PFSK-1 (cell line): ENCODE data around the gene AADACL4.

Experiments
- FOXP2 ChIP-seq: optimal IDR thresholded peaks from 2 replicates; pipeline ENCODE3; 2011; ENCODE audit warnings: borderline replicate concordance, control low read depth, inconsistent platforms; ENCODE audit not compliant: insufficient read depth; ENCODE audit errors: extremely low read length, extremely low read depth
- POLR2AphosphoS5 ChIP-seq: IDR thresholded peaks from 2 replicates; pipeline ENCODE4 v1.6.1; 2012; ENCODE audit warnings: low read depth, mild to moderate bottlenecking, control low read depth, low read length, moderate library complexity
- SIN3A ChIP-seq: IDR thresholded peaks from 2 replicates; pipeline ENCODE4 v1.6.1; 2012; ENCODE audit warnings: mild to moderate bottlenecking, low read length, moderate library complexity, borderline replicate concordance; ENCODE audit not compliant: insufficient read depth
- TAF1 ChIP-seq: IDR thresholded peaks from 2 replicates; pipeline ENCODE4 v1.6.1; 2012; ENCODE audit warnings: low read length, control low read depth, borderline replicate concordance; ENCODE audit not compliant: insufficient read depth
- TF ChIP-seq, protein P1 (sequence below), 2 experiments: IDR thresholded peaks; 2 replicates each; pipeline versions ENCODE4 v1.6.1 to v1.8.0; 2011 to 2012; ENCODE audit warnings: low read depth in 2 of 2, low read length in 2 of 2, control low read depth in 1 of 2, inconsistent platforms in 1 of 2, mild to moderate bottlenecking in 1 of 2, moderate library complexity in 1 of 2; ENCODE audit not compliant: insufficient read depth in 1 of 2

The AADACL4 gene

DNA sequence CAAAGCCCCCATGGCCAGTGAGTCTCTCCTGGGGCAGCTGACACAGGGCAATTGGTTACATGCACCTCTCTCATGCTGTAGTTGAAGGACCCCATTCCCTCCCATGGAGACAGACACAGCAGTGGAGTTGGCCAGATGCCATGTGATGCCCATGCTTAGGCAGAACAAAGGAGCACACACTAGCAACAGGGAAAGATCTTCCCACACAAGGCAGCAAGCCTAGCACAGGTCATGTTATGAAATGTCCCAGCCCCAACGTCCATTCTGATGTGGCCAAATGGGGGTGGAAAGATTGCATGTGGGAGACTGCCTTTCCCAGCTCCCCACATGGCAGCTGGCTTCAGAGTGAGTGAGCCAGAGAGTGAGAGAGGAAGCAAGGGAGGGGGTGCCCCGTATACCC lies 34.5 kb downstream of the AADACL4 start:
- TF ChIP-seq, protein P1, sequence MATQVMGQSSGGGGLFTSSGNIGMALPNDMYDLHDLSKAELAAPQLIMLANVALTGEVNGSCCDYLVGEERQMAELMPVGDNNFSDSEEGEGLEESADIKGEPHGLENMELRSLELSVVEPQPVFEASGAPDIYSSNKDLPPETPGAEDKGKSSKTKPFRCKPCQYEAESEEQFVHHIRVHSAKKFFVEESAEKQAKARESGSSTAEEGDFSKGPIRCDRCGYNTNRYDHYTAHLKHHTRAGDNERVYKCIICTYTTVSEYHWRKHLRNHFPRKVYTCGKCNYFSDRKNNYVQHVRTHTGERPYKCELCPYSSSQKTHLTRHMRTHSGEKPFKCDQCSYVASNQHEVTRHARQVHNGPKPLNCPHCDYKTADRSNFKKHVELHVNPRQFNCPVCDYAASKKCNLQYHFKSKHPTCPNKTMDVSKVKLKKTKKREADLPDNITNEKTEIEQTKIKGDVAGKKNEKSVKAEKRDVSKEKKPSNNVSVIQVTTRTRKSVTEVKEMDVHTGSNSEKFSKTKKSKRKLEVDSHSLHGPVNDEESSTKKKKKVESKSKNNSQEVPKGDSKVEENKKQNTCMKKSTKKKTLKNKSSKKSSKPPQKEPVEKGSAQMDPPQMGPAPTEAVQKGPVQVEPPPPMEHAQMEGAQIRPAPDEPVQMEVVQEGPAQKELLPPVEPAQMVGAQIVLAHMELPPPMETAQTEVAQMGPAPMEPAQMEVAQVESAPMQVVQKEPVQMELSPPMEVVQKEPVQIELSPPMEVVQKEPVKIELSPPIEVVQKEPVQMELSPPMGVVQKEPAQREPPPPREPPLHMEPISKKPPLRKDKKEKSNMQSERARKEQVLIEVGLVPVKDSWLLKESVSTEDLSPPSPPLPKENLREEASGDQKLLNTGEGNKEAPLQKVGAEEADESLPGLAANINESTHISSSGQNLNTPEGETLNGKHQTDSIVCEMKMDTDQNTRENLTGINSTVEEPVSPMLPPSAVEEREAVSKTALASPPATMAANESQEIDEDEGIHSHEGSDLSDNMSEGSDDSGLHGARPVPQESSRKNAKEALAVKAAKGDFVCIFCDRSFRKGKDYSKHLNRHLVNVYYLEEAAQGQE (IDR thresholded peaks at IDR 0.05; ENCODE audit: insufficient read depth in 1 of 2, low read depth in 2 of 2, low read length in 2 of 2) = no peak
- TF ChIP-seq SIN3A (no peak), FOXP2 (no peak), POLR2AphosphoS5 (no peak), TAF1 (no peak)

DNA sequence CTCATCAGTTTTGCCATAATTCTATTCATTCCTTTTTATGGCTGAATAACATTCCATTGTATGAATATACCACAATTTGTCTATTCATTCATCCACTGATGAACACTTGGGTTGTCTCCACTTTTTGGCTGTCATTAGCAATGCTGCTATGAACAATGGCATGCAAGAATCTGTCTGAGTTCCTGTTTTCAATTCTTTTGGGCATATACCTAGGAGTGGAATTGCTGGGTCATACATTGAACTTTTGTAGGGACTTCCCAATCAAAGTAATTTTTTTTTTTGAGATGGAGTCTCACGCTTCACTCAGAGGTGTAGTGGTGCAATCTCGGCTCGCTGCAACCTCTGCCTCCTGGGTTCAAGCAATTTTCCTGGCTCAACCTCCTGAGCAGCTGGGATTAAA lies 34.9 kb downstream of the AADACL4 start:
- no peak for TF ChIP-seq SIN3A
- no peak for TF ChIP-seq FOXP2
- no peak for TF ChIP-seq POLR2AphosphoS5
- TF ChIP-seq, protein P1 (IDR thresholded peaks at IDR 0.05; ENCODE audit: insufficient read depth in 1 of 2, low read depth in 2 of 2, low read length in 2 of 2) = no peak
- TF ChIP-seq TAF1 = no peak

DNA sequence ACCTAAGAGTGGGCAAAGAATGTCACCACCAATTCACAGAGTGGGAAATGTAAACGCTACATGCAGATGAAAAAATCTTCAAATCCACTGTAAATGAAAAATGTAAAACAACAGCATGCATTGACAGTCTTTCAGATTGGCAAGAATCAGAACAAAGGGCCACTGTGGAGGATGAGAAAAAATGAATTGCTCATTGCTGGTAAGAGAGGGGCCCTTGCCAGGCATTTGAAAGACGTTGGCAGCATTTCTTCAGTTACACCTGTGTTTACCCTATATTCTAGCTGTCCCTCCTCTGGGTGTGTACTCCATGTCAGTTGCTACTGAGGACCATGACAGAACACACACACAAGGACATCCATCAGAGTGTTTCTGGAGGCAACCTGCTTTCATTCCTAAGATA lies 46.3 kb downstream of the AADACL4 start:
- TF ChIP-seq POLR2AphosphoS5 (no peak), FOXP2 (no peak), TAF1 (no peak), SIN3A (no peak)
- TF ChIP-seq, protein P1 (IDR thresholded peaks at IDR 0.05; ENCODE audit: insufficient read depth in 1 of 2, low read depth in 2 of 2, low read length in 2 of 2) = no peak

DNA sequence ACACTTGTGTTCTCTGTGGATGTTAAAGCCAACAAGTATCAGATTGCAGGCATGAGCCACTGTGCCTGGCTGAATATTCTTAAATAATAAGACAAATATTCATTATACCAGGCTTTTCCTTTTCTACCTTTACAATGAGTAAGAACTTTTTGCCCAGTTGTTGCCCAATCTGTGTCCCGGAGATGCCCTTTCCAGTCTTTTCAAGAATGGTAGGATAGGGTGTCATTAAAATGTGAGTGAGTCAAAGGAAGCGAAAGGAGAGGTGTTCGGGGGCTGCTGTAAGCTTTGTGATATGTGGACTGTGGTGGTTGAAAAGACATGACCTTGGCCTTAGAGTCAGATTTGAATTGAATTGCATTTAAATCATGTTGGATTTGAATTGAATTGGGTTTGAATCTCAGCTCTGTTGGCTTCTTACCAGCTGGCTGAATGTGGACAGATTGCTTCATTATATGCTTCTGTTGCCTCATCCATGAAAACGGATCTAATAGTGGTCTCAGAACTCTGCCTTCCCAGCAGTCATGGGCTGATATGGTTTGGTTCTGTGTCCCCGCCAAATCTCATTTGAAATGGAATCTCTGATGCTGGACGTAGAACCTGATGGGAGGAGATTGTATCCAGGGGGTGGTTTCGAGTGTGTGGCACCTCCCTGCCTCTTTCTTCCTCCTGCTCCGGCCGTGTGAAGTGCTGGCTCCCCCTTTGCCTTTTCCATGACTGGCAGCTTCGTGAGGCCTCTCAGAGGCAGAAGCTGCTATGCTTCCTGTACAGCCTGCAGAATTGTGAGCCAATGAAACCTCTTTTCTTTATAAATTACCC lies 49.3 kb downstream of the AADACL4 start:
- TF ChIP-seq POLR2AphosphoS5 (no peak), SIN3A (no peak), FOXP2 (no peak), TAF1 (no peak)

- no peak for TF ChIP-seq TAF1
- TF ChIP-seq, protein P1 (IDR thresholded peaks at IDR 0.05; ENCODE audit: insufficient read depth in 1 of 2, low read depth in 2 of 2, low read length in 2 of 2) = no peak
- no peak for TF ChIP-seq POLR2AphosphoS5
- TF ChIP-seq FOXP2 = no peak
- TF ChIP-seq SIN3A = no peak
Observed at GRCh38 chr1:12696658-12697057, 52.8 kb downstream of the AADACL4 start.
